Upper lobe of right lung (tissue), 1 donor: ENCODE data around the gene TM9SF2. TPM values are rescaled to one million over a fixed set of nuclear protein-coding genes. Genes with fewer than 3 reads are reported as not detected.
A peak's percentile ranks its signal among the peaks of the same experiment; 100 is the strongest.
"Not testable (repeated sequence)": the region's sequence is repeated elsewhere in the genome, so short reads cannot be mapped to it uniquely, and the experiment has no call there.

Source experiments
- ATAC-seq: fragments of 200-7000 bp; cut with Tn5 transposase; one replicate; pipeline ENCODE4 v1.9.1; 2020; ENCODE audit warnings: mild to moderate bottlenecking, moderate library complexity
- DNase-seq: peaks from one replicate; pipeline ENCODE4 v3.0.0-alpha.2; 2020
- H3K27ac ChIP-seq: fragments of 200-600 bp; one replicate; pipeline ENCODE4 v1.8.0; 2022
- H3K27me3 ChIP-seq: fragments of 200-600 bp; one replicate; pipeline ENCODE4 v1.8.0; 2022; ENCODE audit warnings: mild to moderate bottlenecking
- H3K36me3 ChIP-seq: fragments of 200-600 bp; one replicate; pipeline ENCODE4 v1.8.0; 2022
- H3K4me1 ChIP-seq: fragments of 200-600 bp; one replicate; pipeline ENCODE4 v1.8.0; 2022
- H3K4me3 ChIP-seq: fragments of 200-600 bp; one replicate; pipeline ENCODE4 v1.8.0; 2022; ENCODE audit warnings: mild to moderate bottlenecking
- H3K9me3 ChIP-seq: fragments of 200-600 bp; one replicate; pipeline ENCODE4 v1.8.0; 2022
- CTCF ChIP-seq: fragments of 200-600 bp; IDR thresholded peaks from one replicate; pipeline ENCODE4 v1.8.0; 2022; ENCODE audit warnings: antibody characterized with exemption
- intact Hi-C: fragments of 100-400 bp; cut with DNase I; formaldehyde crosslinking; loops from one replicate; pipeline ENCODE4 v1.11.0; 2022
- total RNA-seq: library from RNA; stranded (reverse); fragmentation: NEBNext Ultra II Directional; extraction: Animal tissue kit (Norgen Biotek cat#: 25700); gene quantifications from one replicate; pipeline ENCODE4 v1.2.1, GENCODE V29; 2021
- donor health status: DM: no; HTN: yes; CAD: no; lungs with severe emphysema.

The TM9SF2 gene
- total RNA-seq, 1 donor from 2014 or later = 132 TPM

GRCh38 chr13:99565478-99566124 lies 64.3 kb downstream of the TM9SF2 start:
- Histone ChIP-seq H3K27me3 (no peaks in the 10 kb centered on the region), H3K4me3 (no peak overlapping the region), H3K9me3 (no peaks in the 10 kb centered on the region), H3K27ac (no peak overlapping the region), H3K4me1 (no peaks in the 10 kb centered on the region), H3K36me3 (peaks cover 41% of the 10 kb centered on the region)
- intact Hi-C loops = no loop called here
- no peak for TF ChIP-seq CTCF
- no peak for DNase-seq
- peak; percentile 15 for ATAC-seq

- intact Hi-C loops = no loop called here
- Histone ChIP-seq H3K9me3 (no peaks in the 10 kb centered on the region), H3K4me1 (no peaks in the 10 kb centered on the region), H3K27ac (no peak overlapping the region), H3K36me3 (peaks cover 33% of the 10 kb centered on the region), H3K27me3 (no peaks in the 10 kb centered on the region), H3K4me3 (no peak overlapping the region)
- DNase-seq = no peak
- peak; percentile 46 for ATAC-seq
- no peak for TF ChIP-seq CTCF
Observed at GRCh38 chr13:99566125-99567083, 65.1 kb downstream of the TM9SF2 start.

GRCh38 chr13:99568901-99569300 lies 67.6 kb downstream of the TM9SF2 start:
- H3K36me3 ChIP-seq = peaks cover 11% of the 10 kb centered on the region
- H3K9me3 ChIP-seq, DNase-seq, H3K27ac ChIP-seq, intact Hi-C loops, H3K4me1 ChIP-seq, H3K4me3 ChIP-seq, ATAC-seq, H3K27me3 ChIP-seq: not testable (repeated sequence)

GRCh38 chr13:99572131-99572530 lies 70.9 kb downstream of the TM9SF2 start:
- H3K4me3 ChIP-seq = no peak overlapping the region
- H3K9me3 ChIP-seq = no peaks in the 10 kb centered on the region
- no peaks in the 10 kb centered on the region for H3K4me1 ChIP-seq
- intact Hi-C loops = no loop called here
- no peak for TF ChIP-seq CTCF
- ATAC-seq (no peak), DNase-seq (no peak)
- no peaks in the 10 kb centered on the region for H3K27me3 ChIP-seq
- no peaks in the 10 kb centered on the region for H3K36me3 ChIP-seq
- no peak overlapping the region for H3K27ac ChIP-seq

GRCh38 chr13:99572921-99573320 lies 71.6 kb downstream of the TM9SF2 start:
- Histone ChIP-seq H3K27ac (no peak overlapping the region), H3K36me3 (no peaks in the 10 kb centered on the region), H3K9me3 (no peaks in the 10 kb centered on the region), H3K4me3 (no peak overlapping the region), H3K4me1 (no peaks in the 10 kb centered on the region), H3K27me3 (no peaks in the 10 kb centered on the region)
- no peak for TF ChIP-seq CTCF
- ATAC-seq = no peak
- no peak for DNase-seq
- intact Hi-C loops = no loop called here
